ENCODE results near the gene PSMA6.
"Not testable (repeated sequence)": the region's sequence is repeated elsewhere in the genome, so short reads cannot be mapped to it uniquely, and the experiment has no call there.

Gene PSMA6

DNA sequence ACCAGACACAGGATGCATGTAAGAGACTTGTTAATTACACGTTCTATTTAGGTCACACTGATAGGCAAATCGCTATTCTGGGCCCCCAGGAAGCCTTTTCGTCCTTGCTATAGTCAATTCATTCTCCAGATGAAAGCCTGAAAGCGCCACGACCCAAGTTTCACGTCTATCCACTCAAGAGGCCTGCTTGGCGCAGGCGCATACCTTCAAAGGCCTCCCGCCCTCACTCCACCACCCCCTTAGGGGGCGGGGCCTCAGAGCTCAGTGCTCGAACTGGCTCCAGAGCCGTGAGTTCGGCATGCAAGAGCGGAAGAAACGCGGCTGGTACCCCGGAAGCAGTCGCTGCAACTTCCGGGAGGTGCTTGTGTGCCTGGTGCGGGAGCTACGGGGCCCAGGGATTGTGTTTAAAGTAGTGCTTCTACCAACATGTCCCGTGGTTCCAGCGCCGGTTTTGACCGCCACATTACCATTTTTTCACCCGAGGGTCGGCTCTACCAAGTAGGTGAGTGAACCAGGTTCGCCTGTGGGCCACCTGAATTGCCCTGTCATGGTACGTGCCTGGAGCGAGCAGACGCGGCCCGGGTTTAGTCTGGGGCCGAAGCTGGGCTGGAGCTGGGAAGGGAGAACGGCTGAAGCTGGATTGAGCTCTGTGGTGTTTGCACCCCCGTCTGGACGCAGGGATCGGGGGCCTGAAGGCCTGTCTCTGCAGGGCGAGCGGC, at the start of gene PSMA6:
TSS of gene PSMA6 (plus strand) at position 332 of the 719 bp plus-strand sequence. CDS start at position 427, 95 bp downstream.
- DNase-seq, result peak; percentile 96

DNA sequence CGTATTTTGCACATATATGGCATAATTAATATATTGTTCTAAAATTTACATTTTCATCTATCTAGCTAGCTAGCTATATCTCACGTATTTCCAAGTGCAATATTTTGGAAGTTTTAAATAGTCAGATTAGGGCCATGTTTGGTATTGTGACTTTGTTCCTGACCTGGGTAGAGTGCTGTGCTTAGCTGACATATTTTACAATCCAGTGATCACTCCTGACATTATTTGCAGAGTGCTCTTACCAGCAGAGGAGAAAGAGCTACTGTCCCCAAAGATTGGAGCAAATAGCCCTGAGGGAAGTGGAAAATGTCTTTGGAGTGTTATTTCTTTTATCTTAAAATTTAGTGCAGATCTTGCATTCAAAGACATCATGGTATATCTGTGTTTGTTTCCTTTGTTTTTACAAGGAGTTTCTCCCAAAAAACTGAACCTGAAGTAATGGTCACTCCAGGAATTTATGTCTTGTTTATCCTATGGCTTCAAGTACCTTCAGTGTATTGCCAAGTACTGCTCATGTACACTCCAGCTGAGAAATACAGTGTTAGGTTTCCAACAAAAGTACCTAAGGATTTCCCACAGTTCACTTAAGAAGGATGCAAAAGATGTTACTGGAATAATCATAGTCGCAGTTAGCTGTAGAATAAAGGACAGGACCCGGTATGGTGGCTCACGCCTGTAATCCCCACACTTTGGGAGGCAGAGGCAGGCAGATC, 49.4 kb upstream of the PSMA6 start:
- no peak for DNase-seq

DNA sequence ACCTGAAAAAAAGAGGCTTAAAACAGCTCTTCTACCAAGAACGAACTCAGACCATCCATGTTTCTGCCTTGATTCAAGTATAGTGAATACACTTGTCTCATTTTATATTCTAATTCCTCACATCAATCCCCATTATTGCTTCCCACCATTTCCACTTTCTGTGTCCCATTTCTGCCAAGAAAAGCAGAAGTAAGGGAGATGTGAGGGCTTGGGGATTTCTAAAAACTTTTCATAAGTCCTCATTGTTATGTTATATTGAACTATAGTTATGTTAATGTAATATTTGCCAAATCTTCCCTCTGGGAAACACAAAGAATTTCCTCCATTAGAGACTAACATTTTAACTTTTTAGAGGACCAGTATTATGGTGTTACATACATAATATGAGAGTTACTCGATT, 48.2 kb upstream of the PSMA6 start:
- DNase-seq, result no peak

DNA sequence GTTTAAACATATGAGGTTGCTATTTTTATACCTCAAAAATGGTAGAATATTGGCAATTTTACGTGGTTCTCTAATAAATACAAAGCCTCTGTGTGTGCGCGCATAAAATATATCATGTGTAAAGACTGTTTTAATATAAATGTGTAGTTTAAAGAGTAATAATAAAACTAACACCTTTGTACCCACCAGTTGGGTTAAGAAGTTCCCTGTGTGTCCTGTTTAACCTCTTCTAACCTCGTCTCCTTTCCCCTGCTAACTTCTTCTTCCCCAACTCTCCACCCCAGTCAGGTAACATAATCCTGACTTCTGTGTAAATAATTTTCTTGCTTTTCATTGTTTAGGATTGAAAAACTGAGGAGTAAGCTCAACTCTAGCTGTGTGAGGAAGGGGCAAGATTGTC, 47.6 kb upstream of the PSMA6 start:
- no peak for DNase-seq

DNA sequence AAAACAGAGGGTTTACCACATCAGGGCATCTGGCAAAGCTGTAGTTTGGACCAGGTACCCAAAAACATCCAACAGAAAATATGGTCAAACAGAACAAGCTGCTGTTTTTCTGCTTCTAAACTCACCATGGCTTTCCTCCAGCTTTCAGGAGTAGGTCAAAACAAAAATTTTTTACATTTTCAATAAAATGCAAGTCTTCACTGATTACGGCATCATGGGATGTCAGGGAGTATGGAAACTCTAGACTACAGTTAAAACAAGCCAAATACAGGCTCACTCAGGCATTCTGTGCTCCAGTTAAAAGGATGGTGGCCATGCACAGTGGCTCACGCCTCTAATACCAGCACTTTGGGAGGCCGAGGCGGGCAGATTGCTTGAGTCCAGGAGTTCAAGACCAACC, 47.1 kb upstream of the PSMA6 start:
- no peak for DNase-seq

DNA sequence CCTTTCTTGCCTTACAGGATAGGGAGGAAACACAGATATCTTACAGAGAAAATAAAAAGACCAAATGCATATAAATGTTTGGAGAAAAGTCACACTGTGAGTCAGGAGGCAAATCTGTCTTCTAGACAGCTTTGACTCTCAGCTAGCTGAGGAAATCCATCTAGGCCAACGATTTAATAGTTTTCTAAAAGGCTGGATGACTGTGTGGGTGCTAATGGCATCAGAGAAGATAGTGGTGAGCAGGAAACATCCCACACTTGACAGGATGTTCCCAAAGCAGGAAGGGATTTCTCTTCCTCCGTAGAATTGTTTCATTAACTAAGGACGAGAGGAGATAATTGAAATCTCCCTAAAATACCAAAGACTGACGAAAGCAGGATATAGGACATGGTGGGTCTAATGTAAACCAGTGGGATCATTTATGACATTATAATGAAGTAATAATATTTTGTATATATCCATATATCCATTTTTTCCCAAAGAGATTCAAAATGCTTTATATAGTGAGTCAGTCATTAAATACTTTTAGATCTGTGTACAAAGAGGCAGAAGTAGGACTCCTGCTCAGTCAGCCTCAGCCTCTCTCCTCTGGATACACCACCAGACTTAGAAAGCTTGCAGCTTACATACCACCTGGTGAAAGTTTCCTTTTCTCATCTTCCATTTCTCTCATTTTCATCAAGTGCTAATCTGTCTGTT, 44.3 kb upstream of the PSMA6 start:
- DNase-seq, result no peak

DNA sequence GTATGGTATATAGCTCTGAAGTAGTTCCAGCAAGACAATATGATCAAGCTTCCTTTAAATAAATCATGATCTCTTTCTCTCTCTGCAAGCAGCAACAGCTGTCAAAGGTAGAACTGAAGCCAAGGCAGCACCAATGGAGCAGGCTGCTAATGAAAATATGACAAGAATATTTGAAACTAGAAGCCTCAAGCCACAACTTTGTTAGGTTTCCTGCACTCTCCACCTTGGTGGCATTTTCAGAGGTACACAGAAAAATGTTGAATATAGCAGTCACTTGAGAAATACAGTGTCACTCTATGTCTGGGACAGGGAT, 43.8 kb upstream of the PSMA6 start:
- DNase-seq, result no peak

DNA sequence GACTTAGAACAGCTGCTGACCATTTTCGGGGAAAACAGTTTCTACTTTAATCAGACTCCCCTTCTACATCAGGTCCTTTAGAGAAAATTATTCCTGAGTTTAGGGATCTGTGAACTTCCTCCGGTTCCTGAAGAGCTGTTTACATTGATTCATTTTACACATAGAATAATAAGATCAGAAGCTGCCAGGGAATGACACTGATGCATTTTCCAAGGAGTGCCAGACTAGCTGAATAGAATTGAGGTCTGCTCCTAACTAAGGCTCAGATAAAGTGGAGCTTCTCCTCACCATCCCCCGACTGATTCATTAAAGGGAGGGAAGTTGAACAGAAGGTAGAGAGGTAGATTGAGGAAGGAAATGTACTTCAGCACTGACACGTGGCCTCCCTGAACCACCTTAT, 41.9 kb upstream of the PSMA6 start:
- no peak for DNase-seq

DNA sequence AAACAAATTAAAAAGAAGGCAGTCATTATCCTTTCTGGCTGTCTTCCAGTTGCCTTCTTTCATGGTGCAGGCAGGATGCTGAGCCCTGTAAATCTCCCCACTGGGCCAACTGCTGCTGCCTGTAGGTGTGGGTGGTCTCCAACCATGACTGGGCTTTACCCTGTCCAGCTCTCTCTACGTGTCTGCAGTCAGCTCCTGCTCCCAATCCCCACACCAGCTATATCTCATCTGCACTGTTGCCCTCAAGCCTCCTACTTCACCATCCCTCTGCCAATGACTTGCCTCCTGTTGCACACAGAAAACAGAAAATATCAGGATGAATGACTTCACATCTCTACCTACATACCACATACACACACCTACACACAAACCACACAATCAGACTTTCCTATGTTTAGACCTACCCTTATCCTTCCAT, 39.7 kb upstream of the PSMA6 start:
- DNase-seq, result no peak

DNA sequence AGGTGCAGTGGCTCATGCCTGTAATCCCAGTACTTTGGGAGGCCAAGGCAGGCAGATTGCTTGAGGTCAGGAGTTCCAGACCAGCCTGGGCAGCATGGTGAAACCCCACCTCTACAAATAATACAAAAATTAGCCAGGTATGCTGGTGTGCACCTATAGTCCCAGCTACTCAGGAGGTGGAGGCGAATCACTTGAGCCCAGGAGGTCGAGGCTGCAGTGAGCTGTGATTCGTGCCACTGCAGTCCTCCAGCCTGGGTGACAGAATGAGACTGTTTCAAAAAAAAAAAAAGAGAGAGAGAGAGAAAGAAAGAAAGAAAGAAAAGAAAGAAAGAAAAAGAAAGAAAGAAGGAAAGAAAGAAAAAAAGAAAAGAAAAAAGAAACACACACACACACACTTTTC, 39.1 kb upstream of the PSMA6 start:
- not testable (repeated sequence) for DNase-seq

DNA sequence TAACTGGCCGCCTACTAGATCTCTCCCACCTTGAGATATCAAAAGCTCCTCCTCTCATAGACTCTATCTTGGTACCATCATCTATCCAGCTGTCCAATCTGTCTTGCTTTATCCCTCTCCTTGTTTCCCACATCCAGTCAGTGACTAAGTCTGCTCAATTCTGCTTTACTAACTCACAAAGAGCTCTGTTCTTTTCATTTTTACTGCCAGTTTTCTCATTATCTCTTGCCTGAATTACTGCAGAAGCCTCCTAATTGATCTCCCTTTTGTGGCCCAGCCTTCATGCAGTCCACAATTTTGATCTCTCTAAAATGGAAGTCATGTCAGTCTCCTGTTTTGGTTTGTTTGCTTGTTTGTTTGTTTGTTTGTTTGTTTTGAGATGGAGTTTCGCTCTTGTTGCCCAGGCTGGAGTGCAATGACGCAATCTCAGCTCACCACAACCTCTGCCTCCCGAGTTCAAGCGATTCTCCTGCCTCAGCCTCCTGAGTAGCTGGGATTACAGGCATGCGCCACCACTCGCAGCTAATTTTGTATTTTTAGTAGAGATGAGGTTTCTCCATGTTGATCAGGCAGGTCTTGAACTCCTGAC, 38.1 kb upstream of the PSMA6 start:
- not testable (repeated sequence) for DNase-seq

DNA sequence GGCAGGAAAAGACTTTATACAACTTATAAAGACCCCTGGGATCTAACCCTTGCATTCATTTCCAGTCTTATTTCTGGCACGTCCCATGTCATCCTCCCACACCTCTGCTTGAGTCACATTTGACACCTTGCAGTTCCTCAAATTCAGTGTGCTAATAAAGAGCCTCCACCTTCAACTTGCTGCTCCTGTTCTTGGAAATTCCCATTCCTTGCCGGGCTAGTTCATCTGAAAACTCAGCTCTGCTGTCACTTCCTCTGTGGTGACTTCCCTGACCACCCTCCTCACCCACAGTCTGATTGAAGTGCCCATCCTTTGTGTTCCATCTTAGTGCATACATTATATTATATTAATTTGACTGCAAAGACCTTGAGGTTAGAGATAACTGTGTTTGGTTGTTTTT, 37.4 kb upstream of the PSMA6 start:
- no peak for DNase-seq

DNA sequence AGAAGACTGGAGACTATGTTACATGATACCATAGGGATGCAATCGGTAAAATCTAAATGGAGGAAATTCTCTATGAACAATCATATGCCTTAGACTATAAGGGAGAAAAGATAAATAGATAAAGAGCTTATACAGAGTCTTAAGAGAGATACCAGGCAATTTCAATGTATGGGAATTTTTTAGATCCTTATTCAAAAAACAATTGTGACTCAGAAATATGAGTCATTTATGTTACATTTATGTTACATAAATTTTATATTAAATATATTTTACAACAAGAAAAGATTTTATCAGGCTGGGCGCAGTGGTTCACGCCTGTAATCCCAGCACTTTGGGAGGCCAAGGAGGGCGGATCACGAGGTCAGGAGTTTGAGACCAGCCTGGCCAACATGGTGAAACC, 36.5 kb upstream of the PSMA6 start:
- no peak for DNase-seq

DNA sequence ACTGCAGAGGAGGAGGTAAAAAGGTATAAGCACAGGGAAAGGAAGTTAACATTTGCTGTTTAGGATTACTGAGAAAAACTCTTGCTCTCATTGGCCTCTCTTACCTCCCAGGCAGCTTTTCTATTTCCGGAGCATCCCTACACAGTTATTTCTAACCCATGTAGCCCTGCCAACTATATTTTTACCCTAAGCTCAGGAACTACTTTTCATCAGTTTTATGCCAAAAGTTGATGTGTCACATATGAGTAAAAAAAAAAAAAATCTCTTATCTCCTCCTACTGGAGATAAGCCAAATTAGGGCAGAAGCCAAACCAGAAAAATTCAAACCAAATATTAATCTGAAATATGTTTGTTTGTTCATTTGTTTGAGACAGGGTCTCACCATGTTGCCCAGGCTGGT, 34.4 kb upstream of the PSMA6 start:
- DNase-seq, result no peak

DNA sequence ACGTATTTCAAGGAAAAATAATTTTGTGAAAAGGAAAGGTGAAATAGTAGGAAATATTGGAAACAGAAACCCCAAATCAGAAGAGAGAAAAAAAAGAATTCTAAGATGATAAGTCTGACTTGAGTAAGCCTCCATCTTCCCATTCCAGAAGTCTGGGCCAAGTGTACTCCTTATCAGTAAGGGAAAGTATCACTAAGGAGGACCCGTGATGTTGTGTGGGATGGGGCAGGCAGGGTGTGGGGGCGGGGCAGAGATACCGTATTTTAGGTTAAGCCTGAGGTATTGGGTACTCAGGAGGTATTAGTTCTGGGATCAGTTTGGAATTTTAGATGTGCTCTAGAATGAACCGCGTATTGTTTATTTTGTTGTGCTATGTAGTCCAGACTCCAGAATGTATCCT, 33.8 kb upstream of the PSMA6 start:
- no peak for DNase-seq

DNA sequence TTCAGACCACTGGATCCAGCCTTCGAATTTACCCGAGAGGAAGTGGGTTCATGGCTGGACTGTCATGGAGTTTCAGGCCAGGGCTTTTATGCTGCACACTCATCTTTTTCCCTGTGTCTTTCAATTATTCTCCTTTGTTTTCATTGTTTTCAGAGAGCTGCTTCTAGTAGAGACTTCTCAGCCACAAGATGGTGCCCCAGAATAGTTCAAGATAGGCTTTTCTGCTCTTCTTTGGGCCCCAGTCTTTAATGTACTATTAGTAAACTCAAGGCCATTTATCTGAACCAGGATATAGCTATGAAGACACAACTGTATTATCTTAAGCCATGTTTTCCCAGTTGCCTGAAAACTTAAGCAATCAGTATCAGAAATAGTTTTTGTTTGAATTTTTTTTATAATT, 30.4 kb upstream of the PSMA6 start:
- DNase-seq, result no peak

DNA sequence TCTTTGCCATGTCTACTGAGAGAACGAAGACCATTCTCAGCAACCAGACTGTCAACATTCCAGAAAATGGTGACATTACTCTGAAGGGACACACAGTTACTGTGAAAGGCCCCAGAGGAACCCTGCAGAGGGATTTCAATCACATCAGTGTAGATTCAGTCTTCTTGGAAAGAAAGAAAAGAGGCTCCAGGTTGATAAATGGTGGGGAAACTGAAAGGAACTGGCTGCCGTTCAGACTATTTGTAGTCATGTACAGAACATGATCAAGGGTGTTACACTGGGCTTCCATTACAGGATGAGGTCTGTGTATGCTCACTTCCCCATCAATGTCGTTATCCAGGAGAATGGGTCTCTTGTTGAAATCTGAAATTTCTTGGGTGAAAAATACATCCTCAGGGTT, 29.7 kb upstream of the PSMA6 start:
- no peak for DNase-seq

DNA sequence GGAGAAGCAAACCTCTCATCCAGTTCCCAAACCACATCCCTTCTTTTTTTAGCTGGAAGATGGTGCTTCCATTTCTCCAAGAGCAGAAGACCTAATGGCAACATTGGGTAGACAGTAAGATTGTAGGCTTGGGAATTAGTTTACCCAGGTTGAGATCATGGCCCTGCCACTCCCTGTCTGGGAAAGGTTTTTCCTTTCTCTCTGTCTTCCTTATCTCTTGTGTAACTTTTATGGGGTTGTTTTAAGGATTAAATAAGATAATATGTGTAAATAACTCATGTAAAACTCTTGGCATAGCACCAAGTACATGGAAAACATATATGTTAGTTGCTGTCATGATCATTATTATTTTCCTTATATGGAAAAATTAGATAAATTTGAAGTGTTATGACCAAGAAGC, 23.2 kb upstream of the PSMA6 start:
- no peak for DNase-seq

DNA sequence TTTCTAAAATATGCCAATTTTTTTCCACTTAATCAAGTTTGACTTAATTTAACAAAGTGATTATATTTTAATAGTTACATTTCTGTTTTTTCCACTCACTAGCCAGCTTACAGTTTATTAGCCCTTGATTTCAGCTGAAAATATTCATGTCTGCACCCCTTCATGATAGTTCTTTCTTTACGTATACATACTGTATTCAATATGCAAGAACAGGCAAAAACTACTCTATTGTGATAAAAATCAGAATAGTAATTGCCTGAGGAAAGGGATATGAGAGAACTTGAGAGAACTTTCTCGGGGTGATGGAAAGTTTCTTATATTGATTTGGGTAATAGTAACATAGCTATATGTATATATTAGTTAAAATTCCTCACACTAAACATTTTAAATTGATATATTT, 17.4 kb upstream of the PSMA6 start:
- no peak for DNase-seq

DNA sequence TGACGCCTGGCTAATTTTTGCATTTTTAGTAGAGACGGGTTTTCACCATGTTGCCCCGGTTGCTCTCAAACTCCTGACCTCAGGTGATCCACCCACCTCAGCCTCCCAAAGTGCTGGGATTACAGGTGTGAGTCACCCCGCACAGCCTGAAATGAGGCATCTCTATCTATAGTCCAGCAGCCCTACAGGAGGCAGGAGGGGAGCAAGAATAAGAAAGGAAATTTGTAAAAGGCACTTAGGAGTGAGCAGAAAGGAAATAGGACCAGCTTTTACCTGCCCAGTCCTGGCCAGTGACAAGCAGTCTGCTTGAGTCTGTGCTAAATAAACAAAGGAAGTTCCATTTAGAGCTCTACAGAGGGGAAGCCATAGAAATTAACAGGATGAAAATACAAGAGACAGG, 15.0 kb upstream of the PSMA6 start:
- DNase-seq, result no peak

DNA sequence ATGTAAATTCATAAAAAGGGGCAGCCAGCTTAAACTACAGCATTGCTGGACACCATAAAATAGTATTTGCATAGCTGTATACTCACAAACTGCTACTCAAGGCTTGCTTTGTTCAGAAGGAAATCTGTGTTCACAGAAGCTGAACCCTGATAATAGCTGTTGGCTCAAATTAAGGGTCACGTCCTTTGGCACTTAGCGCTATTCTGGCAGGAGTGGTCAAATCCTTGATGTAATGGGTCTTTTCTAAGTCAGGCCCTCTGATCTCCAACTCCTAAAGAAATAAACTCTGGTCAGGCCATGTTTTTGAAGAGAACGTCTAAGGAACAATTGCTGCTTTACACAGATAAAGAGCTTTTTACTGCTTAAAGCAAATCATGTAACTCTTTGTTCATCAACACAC, 12.8 kb upstream of the PSMA6 start:
- DNase-seq, result no peak

DNA sequence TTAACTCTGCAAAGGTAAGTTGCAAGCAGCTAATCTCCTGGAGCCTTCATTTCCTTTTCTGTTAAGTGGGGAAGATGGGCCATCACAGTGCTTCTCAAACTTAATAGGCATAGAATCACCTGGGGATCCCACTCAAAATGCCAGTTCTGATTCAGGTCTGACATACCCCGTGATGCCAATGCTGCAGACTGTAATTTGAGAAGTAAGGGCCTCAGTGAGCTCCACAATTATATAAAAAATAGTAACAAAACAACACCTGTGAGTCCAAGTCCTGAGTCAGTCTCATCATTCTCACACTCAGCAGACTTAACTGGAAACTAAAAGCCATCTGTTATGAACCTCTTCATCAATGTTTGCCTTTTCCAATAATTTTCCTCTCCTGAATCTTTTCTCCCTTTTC, 10.8 kb upstream of the PSMA6 start:
- no peak for DNase-seq

DNA sequence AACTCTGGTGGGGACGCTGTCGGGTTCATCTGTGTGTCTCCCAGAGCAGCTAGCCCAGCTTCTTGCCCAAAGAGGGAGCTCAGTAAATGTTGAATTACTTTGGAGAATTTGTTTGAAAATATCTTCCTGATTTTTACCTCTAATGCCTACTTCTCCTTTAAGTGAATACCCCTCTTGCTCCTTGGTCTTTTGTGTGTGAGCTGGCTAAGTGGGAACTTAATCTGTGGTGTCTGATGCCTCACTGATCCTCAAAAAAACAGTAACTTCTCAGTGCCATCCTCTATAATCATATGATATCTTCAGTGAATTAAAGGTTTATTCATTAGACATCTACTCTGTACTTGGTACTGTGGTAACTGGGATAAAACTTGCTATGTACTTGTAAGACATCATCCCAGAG, 7.7 kb upstream of the PSMA6 start:
- DNase-seq, result no peak
